Panc1 (cell line): Measurements from ENCODE around the gene KLB. TPM values are rescaled to one million over a fixed set of nuclear protein-coding genes. Genes with fewer than 3 reads are reported as not detected.
"Not testable (repeated sequence)": the region's sequence is repeated elsewhere in the genome, so short reads cannot be mapped to it uniquely, and the experiment has no call there.

Experiments used
- ATAC-seq: fragments of 200-7000 bp; cut with Tn5 transposase; 2 replicates; pipeline ENCODE4 v1.9.1; 2020; ENCODE audit warnings: mild to moderate bottlenecking, moderate library complexity
- BruUV-seq: library from RNA; stranded (reverse); fragments of 400-500 nt; replicated peaks from 2 replicates; lab custom pipeline; 2021; lab: Mats Ljungman, UMichigan
- CTCF ChIA-PET: fragments of 300-600 bp; sonication (Branson Sonifier 250); formaldehyde crosslinking; loops from one replicate; lab custom pipeline; 2022; ENCODE audit warnings: antibody characterized with exemption; lab: Charles Lee
- POLR2A ChIA-PET: fragments of 300-600 bp; sonication (Branson Sonifier 250); formaldehyde crosslinking; loops from one replicate; lab custom pipeline; 2022; ENCODE audit warnings: antibody characterized with exemption; lab: Charles Lee
- DNase-seq: peaks from one replicate; pipeline ENCODE4 v3.0.0-alpha.2; 2010; ENCODE audit warnings: low read depth, low spot score
- H3K27ac ChIP-seq: 2 replicates; pipeline ENCODE4 v1.5.1; 2011; ENCODE audit warnings: mild to moderate bottlenecking, low read length, inconsistent platforms
- H3K27me3 ChIP-seq: fragments of 200-500 bp; sonication (Bioruptor generic); 2 replicates; pipeline ENCODE4 v1.6.0; 2014; ENCODE audit warnings: low read length, inconsistent platforms; ENCODE audit not compliant: control insufficient read depth, insufficient read depth
- H3K36me3 ChIP-seq: fragments of 200-500 bp; sonication (Bioruptor generic); 2 replicates; pipeline ENCODE4 v1.5.1; 2014; ENCODE audit warnings: inconsistent platforms, mild to moderate bottlenecking, low read length, moderate library complexity; ENCODE audit not compliant: control insufficient read depth, insufficient read depth
- H3K4me1 ChIP-seq: 2 replicates; pipeline ENCODE4 v1.5.1; 2011; ENCODE audit warnings: inconsistent platforms, mild to moderate bottlenecking, low read length, moderate library complexity; ENCODE audit not compliant: control insufficient read depth, insufficient read depth
- H3K4me3 ChIP-seq, 2 experiments: 2 replicates each; pipeline ENCODE4 v1.5.1; 2011 to 2012; ENCODE audit warnings: low read depth in 2 of 2, low read length in 2 of 2, mild to moderate bottlenecking in 2 of 2, inconsistent platforms in 1 of 2, moderate library complexity in 1 of 2
- H3K9me3 ChIP-seq: fragments of 200-500 bp; sonication (Bioruptor generic); 2 replicates; pipeline ENCODE4 v1.5.1; 2014; ENCODE audit warnings: low read depth, mild to moderate bottlenecking, inconsistent platforms, low read length, moderate library complexity; ENCODE audit not compliant: control insufficient read depth, insufficient read depth
- POLR2AphosphoS5 ChIP-seq: IDR thresholded peaks from 2 replicates; pipeline ENCODE4 v1.6.1; 2012; ENCODE audit warnings: mild to moderate bottlenecking, low read depth, low read length, moderate library complexity
- SIN3A ChIP-seq: IDR thresholded peaks from 2 replicates; pipeline ENCODE4 v1.6.1; 2012; ENCODE audit warnings: low read depth, mild to moderate bottlenecking, low read length, moderate library complexity, borderline replicate concordance; ENCODE audit not compliant: insufficient read depth
- TCF7L2 ChIP-seq: IDR thresholded peaks from 2 replicates; pipeline ENCODE4 v1.6.1; 2011; ENCODE audit warnings: mild to moderate bottlenecking, low read depth, low read length, inconsistent platforms
- in situ Hi-C: cut with HindIII; loops from 2 replicates; pipeline ENCODE4 v1.10.0; 2016; ENCODE audit warnings: low sequenced_read_pairs, low pct_unique_long_range_greater_than_20kb
- intact Hi-C: fragments of 100-400 bp; cut with micrococcal nuclease; formaldehyde crosslinking; loops from one replicate; pipeline ENCODE4 v1.10.0; 2022; ENCODE audit not compliant: unreplicated experiment
- total RNA-seq: library from RNA; stranded (reverse); gene quantifications from one replicate; pipeline ENCODE4 v1.2.1, GENCODE V29; 2021; ENCODE audit not compliant: unreplicated experiment
- TF ChIP-seq, protein P1 (sequence below): fragments of 450-650 bp; IDR thresholded peaks from 2 replicates; pipeline ENCODE4 v1.5.1; 2017; ENCODE audit warnings: mild to moderate bottlenecking
- TF ChIP-seq, protein P2 (sequence below), 2 experiments: IDR thresholded peaks; 2 replicates each; pipeline ENCODE4 v1.6.1; 2011 to 2012; ENCODE audit warnings: low read depth in 2 of 2, control low read depth in 1 of 2, low read length in 1 of 2, mild to moderate bottlenecking in 1 of 2, moderate library complexity in 1 of 2; ENCODE audit not compliant: insufficient read depth in 1 of 2

Gene KLB
- total RNA-seq, 1 experiment from 2014 or later, result not detected

DNA sequence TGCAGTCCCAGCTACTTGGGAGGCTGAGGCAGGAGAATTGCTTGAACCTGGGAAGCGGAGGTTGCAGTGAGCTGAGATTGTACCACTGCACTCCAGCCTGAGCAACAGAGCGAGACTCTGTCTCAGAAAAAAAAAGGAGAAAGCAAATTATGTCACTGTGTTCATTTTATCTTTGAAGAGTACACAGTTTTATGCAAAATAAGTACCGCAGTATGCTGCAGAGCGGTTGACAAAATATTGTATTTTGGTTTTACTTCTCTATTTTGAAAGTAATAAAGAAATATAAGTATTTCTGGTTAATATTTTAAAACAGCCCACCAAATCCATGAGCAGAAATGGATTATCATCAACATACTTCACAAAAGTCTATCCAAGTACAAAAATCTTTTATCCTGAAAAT lies 46.1 kb upstream of the KLB start:
- H3K27me3 ChIP-seq, POLR2A ChIA-PET, H3K27ac ChIP-seq, in situ Hi-C loops, H3K36me3 ChIP-seq, BruUV-seq, CTCF ChIA-PET, DNase-seq, H3K9me3 ChIP-seq, H3K4me3 ChIP-seq, ATAC-seq, intact Hi-C loops: not testable (repeated sequence)
- H3K4me1 ChIP-seq, result peaks cover 14% of the 10 kb centered on the region; the same call in 1 of the 2 replicates

GRCh38 chr4:39362827-39363226 lies 43.9 kb upstream of the KLB start:
- H3K9me3 ChIP-seq, result no peaks in the 10 kb centered on the region
- no peak overlapping the region for H3K27ac ChIP-seq
- in situ Hi-C loops (no loop called here), intact Hi-C loops (no loop called here)
- ATAC-seq (no peak), DNase-seq (no peak)
- CTCF ChIA-PET, result no interaction called here
- H3K4me3 ChIP-seq, result no peak overlapping the region
- H3K4me1 ChIP-seq, result peaks cover 14% of the 10 kb centered on the region; the same call in 1 of the 2 replicates
- no peaks in the 10 kb centered on the region for H3K27me3 ChIP-seq
- TF ChIP-seq POLR2AphosphoS5, result no peak
- BruUV-seq, result no TSS peak
- POLR2A ChIA-PET, result no interaction called here
- H3K36me3 ChIP-seq, result peaks cover 4% of the 10 kb centered on the region; the same call in 1 of the 2 replicates

- intact Hi-C loops, result no loop called here
- ATAC-seq (no peak), DNase-seq (no peak)
- in situ Hi-C loops, result no loop called here
- BruUV-seq, result no TSS peak
- Histone ChIP-seq H3K36me3 (peaks cover 4% of the 10 kb centered on the region; the same call in 1 of the 2 replicates), H3K4me1 (peaks cover 14% of the 10 kb centered on the region; the same call in 1 of the 2 replicates), H3K9me3 (no peaks in the 10 kb centered on the region), H3K4me3 (no peak overlapping the region), H3K27ac (no peak overlapping the region), H3K27me3 (no peaks in the 10 kb centered on the region)
- no peak for TF ChIP-seq TCF7L2
- TF ChIP-seq, protein P1, sequence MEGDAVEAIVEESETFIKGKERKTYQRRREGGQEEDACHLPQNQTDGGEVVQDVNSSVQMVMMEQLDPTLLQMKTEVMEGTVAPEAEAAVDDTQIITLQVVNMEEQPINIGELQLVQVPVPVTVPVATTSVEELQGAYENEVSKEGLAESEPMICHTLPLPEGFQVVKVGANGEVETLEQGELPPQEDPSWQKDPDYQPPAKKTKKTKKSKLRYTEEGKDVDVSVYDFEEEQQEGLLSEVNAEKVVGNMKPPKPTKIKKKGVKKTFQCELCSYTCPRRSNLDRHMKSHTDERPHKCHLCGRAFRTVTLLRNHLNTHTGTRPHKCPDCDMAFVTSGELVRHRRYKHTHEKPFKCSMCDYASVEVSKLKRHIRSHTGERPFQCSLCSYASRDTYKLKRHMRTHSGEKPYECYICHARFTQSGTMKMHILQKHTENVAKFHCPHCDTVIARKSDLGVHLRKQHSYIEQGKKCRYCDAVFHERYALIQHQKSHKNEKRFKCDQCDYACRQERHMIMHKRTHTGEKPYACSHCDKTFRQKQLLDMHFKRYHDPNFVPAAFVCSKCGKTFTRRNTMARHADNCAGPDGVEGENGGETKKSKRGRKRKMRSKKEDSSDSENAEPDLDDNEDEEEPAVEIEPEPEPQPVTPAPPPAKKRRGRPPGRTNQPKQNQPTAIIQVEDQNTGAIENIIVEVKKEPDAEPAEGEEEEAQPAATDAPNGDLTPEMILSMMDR, result no peak
- ChIA-PET CTCF (no interaction called here), POLR2A (no interaction called here)
Observed at GRCh38 chr4:39363773-39364393, 42.8 kb upstream of the KLB start.

DNA sequence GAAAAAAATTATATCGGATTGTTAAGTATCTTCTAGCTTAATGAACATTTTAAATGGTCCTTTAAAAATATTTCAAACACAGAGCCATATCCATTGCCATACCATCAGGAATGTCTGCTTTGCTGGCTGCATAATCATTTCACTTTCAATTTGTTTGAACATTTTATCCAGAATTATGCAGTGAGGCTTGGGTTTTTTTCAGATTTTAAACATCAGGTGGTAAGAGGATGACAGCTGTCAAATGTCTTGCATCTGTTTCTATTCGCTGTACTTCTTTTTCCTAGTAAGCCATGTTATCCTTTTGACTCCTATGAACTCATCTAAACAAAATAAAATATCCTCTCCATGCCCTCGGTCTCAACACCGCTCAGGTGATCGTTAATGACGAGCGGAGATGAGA lies 41.4 kb upstream of the KLB start:
- intact Hi-C loops, result no loop called here
- BruUV-seq, result TSS peak; percentile 76

More for the DNA sequence above, 41.4 kb upstream of the KLB start:
- peak overlapping the region; percentile 89 to 93 for H3K4me3 ChIP-seq
- TF ChIP-seq TCF7L2, result no peak
- no peak for TF ChIP-seq POLR2AphosphoS5
- TF ChIP-seq, protein P1, result no peak
- TF ChIP-seq, protein P2, sequence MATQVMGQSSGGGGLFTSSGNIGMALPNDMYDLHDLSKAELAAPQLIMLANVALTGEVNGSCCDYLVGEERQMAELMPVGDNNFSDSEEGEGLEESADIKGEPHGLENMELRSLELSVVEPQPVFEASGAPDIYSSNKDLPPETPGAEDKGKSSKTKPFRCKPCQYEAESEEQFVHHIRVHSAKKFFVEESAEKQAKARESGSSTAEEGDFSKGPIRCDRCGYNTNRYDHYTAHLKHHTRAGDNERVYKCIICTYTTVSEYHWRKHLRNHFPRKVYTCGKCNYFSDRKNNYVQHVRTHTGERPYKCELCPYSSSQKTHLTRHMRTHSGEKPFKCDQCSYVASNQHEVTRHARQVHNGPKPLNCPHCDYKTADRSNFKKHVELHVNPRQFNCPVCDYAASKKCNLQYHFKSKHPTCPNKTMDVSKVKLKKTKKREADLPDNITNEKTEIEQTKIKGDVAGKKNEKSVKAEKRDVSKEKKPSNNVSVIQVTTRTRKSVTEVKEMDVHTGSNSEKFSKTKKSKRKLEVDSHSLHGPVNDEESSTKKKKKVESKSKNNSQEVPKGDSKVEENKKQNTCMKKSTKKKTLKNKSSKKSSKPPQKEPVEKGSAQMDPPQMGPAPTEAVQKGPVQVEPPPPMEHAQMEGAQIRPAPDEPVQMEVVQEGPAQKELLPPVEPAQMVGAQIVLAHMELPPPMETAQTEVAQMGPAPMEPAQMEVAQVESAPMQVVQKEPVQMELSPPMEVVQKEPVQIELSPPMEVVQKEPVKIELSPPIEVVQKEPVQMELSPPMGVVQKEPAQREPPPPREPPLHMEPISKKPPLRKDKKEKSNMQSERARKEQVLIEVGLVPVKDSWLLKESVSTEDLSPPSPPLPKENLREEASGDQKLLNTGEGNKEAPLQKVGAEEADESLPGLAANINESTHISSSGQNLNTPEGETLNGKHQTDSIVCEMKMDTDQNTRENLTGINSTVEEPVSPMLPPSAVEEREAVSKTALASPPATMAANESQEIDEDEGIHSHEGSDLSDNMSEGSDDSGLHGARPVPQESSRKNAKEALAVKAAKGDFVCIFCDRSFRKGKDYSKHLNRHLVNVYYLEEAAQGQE (IDR thresholded peaks at IDR 0.05; ENCODE audit: insufficient read depth in 1 of 2, low read depth in 2 of 2, low read length in 1 of 2), result no peak
- TF ChIP-seq SIN3A, result no peak
- peaks cover 14% of the 10 kb centered on the region; the same call in 1 of the 2 replicates for H3K4me1 ChIP-seq
- ChIA-PET POLR2A (interaction anchor here (0.9 kb wide), 1 partner anchor 8 kb away, joined by 8 read pairs; no protein-coding TSS in a partner anchor), CTCF (interaction anchor here (0.7 kb wide), 1 partner anchor 87 kb away, joined by 9 read pairs; no protein-coding TSS in a partner anchor)
- H3K9me3 ChIP-seq, result no peaks in the 10 kb centered on the region
- peaks cover 4% of the 10 kb centered on the region; the same call in 1 of the 2 replicates for H3K36me3 ChIP-seq
- in situ Hi-C loops, result no loop called here
- no peak for DNase-seq
- H3K27me3 ChIP-seq, result no peaks in the 10 kb centered on the region
- H3K27ac ChIP-seq, result peak overlapping the region; percentile 77
- no peak for ATAC-seq
